COLO668 (cell line): Measurements from ENCODE around the gene KRTAP13-1.

Experiments used
- DNase-seq: peaks from one replicate; lab custom pipeline; 2025; ENCODE audit not compliant: unreplicated experiment; lab: John Stamatoyannopoulos, UW

KRTAP13-1 gene

DNA sequence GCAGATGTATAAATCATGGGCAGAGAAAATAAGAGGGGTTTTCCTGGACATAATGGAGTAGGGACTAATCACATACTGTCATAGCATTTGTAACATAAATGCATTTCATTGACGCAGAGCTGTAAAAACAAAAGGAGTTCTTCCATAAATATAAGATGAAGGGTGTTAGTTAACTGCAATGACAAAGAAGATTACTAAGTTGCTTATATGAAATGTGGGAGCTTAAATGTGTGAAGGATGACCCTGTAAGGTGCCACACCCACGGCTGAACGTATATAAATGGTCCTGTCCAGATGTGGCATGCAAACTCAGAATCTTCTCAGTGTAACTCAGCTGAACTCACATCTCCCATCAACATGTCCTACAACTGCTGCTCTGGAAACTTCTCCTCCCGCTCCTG is at the start of gene KRTAP13-1:
TSS of gene KRTAP13-1 (plus strand) at position 301 of the 400 bp plus-strand sequence. CDS start at position 357, 56 bp downstream.
- DNase-seq, result no peak

DNA sequence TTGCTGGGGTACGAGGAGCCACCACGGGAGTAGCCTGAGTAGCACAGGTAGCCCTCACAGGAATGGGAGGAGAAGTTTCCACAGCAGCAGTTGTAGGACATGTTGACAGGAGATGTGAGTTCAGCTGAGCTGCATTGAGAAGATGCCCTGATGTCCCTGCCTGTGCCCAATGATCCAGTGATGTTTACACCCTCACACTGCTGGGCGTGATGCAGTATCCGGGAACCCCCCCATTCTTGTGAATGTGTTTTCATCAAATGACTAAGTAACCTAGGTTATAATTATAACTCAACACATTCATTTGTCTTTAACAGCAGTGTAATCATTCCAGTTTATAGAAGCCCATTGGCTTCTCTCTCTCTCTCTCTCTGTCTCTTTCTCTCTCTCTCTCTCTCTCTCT is 47.3 kb upstream of the KRTAP13-1 start, which contains the start of gene KRTAP23-1:
TSS of gene KRTAP23-1 (minus strand) at position 101 of the 400 bp plus-strand sequence. CDS start at position 101, 0 bp downstream.
- DNase-seq, result no peak

- no peak for DNase-seq
Observed at GRCh38 chr21:30349572-30349971, 46.3 kb upstream of the KRTAP13-1 start.

DNA sequence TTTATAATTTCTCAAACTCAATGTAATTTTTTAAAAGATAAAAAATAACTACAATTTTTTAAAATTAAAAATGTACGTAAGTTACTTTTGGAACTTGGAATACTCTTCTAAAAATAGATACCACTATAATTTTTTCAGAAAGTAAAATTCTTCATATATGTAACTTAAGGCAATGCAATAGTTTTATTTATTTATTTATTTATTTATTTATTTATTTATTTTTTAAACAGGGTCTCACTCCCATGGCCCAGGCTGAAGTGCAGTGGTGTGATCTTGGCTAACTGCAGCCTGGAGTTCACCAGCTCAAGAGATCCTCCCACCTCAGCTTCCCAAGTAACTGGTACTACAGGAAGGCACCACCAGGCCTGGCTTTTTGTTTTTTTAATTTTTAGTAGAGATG is 44.3 kb upstream of the KRTAP13-1 start:
- DNase-seq, result no peak

DNA sequence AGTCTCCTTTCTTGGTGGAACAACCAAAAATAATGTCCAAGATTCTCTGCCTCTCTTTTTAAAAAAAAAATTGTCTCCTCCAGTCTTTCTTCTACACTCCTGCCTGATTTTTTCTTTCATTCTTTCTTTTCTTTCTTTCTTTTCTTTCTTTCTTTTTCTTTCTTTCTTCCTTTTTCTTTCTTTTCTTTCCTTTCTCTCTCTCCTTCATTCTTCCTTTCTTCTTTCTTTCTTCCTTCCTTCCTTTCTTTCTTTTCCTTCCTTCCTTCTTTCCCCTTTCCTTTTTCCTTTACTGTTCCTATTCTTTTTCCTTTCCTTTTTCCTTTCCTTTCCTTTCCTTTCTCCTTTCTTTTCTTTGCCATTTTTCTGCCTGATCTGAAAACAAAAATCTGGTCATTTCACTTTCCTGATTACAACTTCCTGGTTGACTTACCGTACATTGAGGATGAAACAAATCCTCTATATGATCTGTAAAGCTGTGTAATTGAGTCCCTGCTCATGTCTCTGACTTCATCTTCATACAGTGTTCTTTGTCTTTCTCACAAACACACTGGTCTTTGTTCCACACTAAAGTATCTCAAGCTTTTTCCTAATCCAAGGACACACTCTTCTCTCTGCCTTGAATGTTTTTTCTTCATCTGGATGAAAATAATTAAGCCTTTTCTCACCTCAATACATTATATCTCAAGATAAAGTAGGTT is 41.4 kb upstream of the KRTAP13-1 start:
- no peak for DNase-seq

- DNase-seq, result no peak
Observed at GRCh38 chr21:30355906-30356305, 39.9 kb upstream of the KRTAP13-1 start.

- DNase-seq, result no peak
Observed at GRCh38 chr21:30372139-30372770, 23.6 kb upstream of the KRTAP13-1 start, which contains the start of gene KRTAP13-2. Gene KRTAP13-2 (minus strand): TSS chr21:30372271. CDS start chr21:30372213, 58 bp downstream.

- no peak for DNase-seq
Observed at GRCh38 chr21:30382201-30382600, 13.6 kb upstream of the KRTAP13-1 start.

- DNase-seq, result no peak
Observed at GRCh38 chr21:30391492-30392025, 4.3 kb upstream of the KRTAP13-1 start.

DNA sequence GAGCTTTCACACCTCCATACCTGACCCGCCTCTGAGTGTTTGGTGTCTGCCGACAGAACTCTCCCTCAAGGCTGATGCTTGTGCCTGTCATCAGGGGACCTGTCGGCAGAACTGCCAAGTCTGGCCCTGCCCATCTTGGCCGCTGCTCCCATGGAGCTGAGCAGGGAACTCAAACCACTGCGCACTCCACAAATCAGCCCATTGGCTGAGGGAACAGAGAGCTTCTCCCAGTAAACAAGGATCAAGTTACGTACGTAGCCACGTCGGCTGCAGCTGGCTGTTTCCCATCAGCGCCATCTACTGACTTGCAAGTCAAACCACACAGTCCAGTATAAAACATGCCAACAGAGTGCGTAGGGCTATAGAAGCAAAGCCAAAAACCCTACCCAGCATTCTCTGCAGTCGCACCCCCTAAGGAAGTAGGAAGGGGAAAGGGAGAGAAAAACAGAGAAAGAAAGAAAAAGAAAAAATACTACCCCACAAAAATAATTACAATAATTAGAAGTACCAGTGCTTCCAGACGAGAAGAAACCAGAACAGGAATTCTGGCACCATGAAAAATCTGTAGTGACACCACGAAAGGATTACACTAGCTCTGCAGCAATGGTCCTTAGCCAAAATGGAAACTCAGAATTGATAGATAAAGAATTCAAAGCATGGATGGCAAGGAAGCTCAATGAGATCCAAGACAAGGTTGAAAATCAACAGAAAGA is 13.1 kb downstream of the KRTAP13-1 start:
- peak; percentile 59 for DNase-seq

DNA sequence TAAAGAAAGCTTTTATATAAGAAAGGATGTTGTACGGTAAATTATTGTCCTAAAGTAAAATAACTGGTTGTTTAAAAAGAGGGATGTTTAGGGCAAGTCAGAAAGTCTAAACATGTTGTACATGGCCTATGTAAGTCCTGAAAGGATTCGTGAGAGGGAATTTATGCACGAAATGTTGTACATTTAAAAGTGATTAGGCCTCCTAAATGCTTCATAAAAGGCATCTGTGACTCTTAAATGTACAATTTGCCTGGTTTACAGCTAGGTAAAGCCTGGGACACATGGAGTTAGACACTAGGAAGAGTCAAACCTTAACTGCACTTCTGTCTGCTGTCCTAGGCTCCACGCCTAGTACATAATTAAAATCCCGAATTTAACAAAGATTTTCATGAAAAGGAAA is 20.2 kb downstream of the KRTAP13-1 start:
- DNase-seq, result no peak

- no peak for DNase-seq
Observed at GRCh38 chr21:30425826-30426225, 30.0 kb downstream of the KRTAP13-1 start, which contains the start of gene KRTAP13-3. Gene KRTAP13-3 (minus strand): TSS chr21:30425926. CDS start chr21:30425912, 14 bp downstream.

- no peak for DNase-seq
Observed at GRCh38 chr21:30426731-30427130, 30.9 kb downstream of the KRTAP13-1 start.

DNA sequence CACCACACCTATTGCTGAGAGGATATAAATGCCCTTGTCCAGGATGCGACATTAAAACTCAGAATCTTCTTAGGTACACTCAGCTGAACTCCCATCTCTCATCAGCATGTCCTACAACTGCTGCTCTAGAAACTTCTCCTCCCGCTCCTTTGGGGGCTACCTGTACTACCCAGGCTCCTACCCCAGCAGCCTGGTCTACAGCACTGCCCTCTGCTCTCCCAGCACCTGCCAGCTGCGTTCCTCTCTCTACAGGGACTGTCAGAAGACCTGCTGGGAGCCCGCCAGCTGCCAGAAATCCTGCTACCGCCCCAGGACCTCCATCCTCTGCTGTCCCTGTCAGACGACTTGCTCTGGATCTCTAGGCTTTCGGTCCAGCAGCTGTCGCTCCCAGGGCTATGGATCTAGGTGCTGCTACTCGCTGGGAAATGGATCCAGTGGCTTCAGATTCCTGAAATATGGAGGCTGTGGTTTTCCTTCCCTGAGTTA is 34.4 kb downstream of the KRTAP13-1 start, which contains the start of gene KRTAP13-4:
TSS of gene KRTAP13-4 (plus strand) at position 51 of the 486 bp plus-strand sequence. CDS start at position 107, 56 bp downstream.
- no peak for DNase-seq

- DNase-seq, result peak; percentile 14
Observed at GRCh38 chr21:30434033-30434631, 38.3 kb downstream of the KRTAP13-1 start.

DNA sequence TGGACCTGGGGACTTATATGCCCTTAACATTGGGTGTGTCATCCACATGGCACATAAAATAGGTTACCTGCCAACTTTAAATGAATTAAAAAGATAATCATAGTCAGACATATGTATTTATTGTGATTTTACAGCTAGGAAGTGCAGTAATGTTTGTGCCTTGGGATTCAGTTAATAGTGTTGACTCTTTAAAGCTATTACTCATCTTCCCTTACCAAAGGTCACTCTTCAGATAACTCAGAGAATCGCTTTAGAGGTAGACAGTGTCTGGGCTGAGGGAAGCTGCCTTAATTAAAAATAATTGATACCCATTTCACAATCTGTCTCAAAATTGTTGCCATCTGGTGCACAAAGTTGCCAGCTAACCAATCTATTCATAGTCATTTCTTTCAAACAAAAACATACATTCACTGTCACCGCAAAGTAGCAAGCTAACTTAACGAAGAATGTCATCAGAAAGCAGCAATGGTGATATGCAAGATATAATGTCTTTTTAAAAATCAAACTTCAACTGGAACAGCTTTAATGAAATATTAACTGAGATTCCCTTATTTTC is 41.3 kb downstream of the KRTAP13-1 start:
- no peak for DNase-seq

DNA sequence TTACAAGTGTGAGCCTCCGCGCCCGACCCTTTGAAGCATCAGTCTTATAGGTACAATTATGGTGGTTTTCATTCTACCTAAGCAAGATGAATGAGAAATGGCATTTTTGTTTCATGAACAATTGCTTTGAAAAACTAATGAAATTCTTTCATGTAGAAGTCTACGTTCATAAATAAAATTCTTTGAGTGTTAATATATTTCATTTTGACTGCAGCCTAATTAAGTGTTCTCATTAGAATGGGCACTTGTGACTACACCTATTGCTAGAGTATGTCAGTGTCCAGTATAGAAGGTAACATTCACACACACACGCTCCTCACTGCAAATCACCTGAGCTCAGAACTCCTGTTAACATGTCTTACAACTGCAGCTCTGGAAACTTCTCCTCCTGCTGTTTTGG is 44.1 kb downstream of the KRTAP13-1 start, which contains the start of gene KRTAP15-1:
TSS of gene KRTAP15-1 (plus strand) at position 301 of the 400 bp plus-strand sequence. CDS start at position 354, 53 bp downstream.
- DNase-seq, result no peak

DNA sequence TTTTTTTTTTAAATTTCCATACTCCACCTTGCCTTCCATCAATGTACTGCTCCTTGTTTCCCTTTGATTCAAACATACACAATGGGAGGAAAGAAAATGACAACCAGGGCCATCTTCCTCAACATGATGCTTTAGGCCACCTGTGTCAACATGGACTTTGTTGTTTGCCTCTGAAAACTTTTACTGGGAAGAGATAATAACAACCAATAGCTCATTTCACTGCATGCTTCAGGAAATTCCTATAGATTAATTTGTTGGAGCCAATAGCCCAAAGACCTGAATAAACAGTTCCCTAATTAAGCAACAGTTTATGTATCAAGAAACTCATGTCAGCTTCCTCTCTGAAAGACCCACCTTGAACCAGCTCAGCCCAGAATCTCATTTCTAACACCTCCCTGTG is 47.4 kb downstream of the KRTAP13-1 start:
- DNase-seq, result no peak

GRCh38 chr21:30444204-30444603 is 48.4 kb downstream of the KRTAP13-1 start:
- no peak for DNase-seq
